Germinal center (tissue), 1 donor: ENCODE data around the gene MAP7D1.
"Not testable (repeated sequence)": the region's sequence is repeated elsewhere in the genome, so short reads cannot be mapped to it uniquely, and the experiment has no call there.

ENCODE experiments used
- DNase-seq: peaks from one replicate; pipeline ENCODE4 v3.0.0; 2012; ENCODE audit warnings: mixed read lengths, low spot score

MAP7D1 gene

GRCh38 chr1:36168514-36168913, 12.6 kb downstream of the MAP7D1 start:
- DNase-seq, result no peak

- DNase-seq, result no peak
These were observed 14.9 kb downstream of the MAP7D1 start for GRCh38 chr1:36170643-36171412.

GRCh38 chr1:36172017-36172747, 16.2 kb downstream of the MAP7D1 start:
- DNase-seq, result no peak

- no peak for DNase-seq
These were observed 17.0 kb downstream of the MAP7D1 start for GRCh38 chr1:36172983-36173382.

- no peak for DNase-seq
These were observed 18.8 kb downstream of the MAP7D1 start for GRCh38 chr1:36174713-36175112.

- DNase-seq, result peak; percentile 69
These were observed 19.5 kb downstream of the MAP7D1 start for GRCh38 chr1:36175137-36176095.

- DNase-seq, result no peak
These were observed 20.4 kb downstream of the MAP7D1 start for GRCh38 chr1:36176106-36176949.

- no peak for DNase-seq
These were observed 21.9 kb downstream of the MAP7D1 start for GRCh38 chr1:36177589-36178431.

GRCh38 chr1:36178471-36179219, 22.7 kb downstream of the MAP7D1 start:
- DNase-seq, result no peak

GRCh38 chr1:36179220-36179600, 23.2 kb downstream of the MAP7D1 start:
- no peak for DNase-seq

- no peak for DNase-seq
These were observed 26.8 kb downstream of the MAP7D1 start for GRCh38 chr1:36182734-36183133.

- DNase-seq, result no peak
These were observed 27.4 kb downstream of the MAP7D1 start for GRCh38 chr1:36183309-36183856.

GRCh38 chr1:36187800-36188593, 32.0 kb downstream of the MAP7D1 start:
- peak; percentile 79 for DNase-seq

GRCh38 chr1:36196805-36197204, 40.8 kb downstream of the MAP7D1 start:
- DNase-seq, result not testable (repeated sequence)

GRCh38 chr1:36198641-36199040, 42.7 kb downstream of the MAP7D1 start:
- DNase-seq, result no peak

- DNase-seq, result no peak
These were observed 44.2 kb downstream of the MAP7D1 start for GRCh38 chr1:36199934-36200741.

- no peak for DNase-seq
These were observed 47.1 kb downstream of the MAP7D1 start for GRCh38 chr1:36203027-36203553.
